ENCODE data around the gene RNF223. TPM values are rescaled to one million over a fixed set of nuclear protein-coding genes. Genes with fewer than 3 reads are reported as not detected.

RNF223 gene
- total and polyA plus RNA-seq, 2 experiments from 2014 or later, result 0.43 to 0.88 TPM

GRCh38 chr1:1043921-1044320 lies 30.2 kb downstream of the RNF223 start:
- Histone ChIP-seq H3K9me3 (ENCODE audit: low read depth) (no peaks in the 10 kb centered on the region), H3K4me1 (ENCODE audit: insufficient read depth) (peaks cover 14% of the 10 kb centered on the region), H3K27me3 (no peaks in the 10 kb centered on the region), H3K36me3 (replicated peaks; ENCODE audit: insufficient read depth, low read depth) (no peaks in the 10 kb centered on the region), H3K79me2 (no peaks in the 10 kb centered on the region), H2AFZ (no peak overlapping the region), H3K4me3 (no peak overlapping the region), H3K4me2 (no peak overlapping the region), H3K9me2 (replicated peaks; ENCODE audit: insufficient read depth) (no peaks in the 10 kb centered on the region), H3K27ac (no peak overlapping the region), H4K20me1 (ENCODE audit: insufficient read depth, poor library complexity, severe bottlenecking) (peaks cover 18% of the 10 kb centered on the region)
- WGBS (ENCODE audit: low lambda C conversion rate, missing lambda C conversion rate), result over 99% methylated on average over 33 of the region's 33 CpGs
- DNase-seq (ENCODE audit: low spot score), result no peak
- TF ChIP-seq EZH2 (IDR thresholded peaks at IDR 0.05; ENCODE audit: borderline replicate concordance) (no peak), CTCF (IDR thresholded peaks at IDR 0.05; ENCODE audit: poor library complexity) (no peak), EZH2phosphoT487 (IDR thresholded peaks at IDR 0.05; ENCODE audit: low read depth, severe bottlenecking, unreplicated experiment) (no peak)

- Histone ChIP-seq H3K27me3 (no peaks in the 10 kb centered on the region), H3K4me3 (no peak overlapping the region), H3K27ac (no peak overlapping the region), H3K9me3 (ENCODE audit: low read depth) (no peaks in the 10 kb centered on the region), H3K4me1 (ENCODE audit: insufficient read depth) (peaks cover 14% of the 10 kb centered on the region), H4K20me1 (ENCODE audit: insufficient read depth, poor library complexity, severe bottlenecking) (peaks cover 22% of the 10 kb centered on the region), H3K4me2 (no peak overlapping the region), H3K79me2 (no peaks in the 10 kb centered on the region), H2AFZ (no peak overlapping the region), H3K9me2 (replicated peaks; ENCODE audit: insufficient read depth) (no peaks in the 10 kb centered on the region), H3K36me3 (replicated peaks; ENCODE audit: insufficient read depth, low read depth) (no peaks in the 10 kb centered on the region)
- 98% methylated on average over 23 of the region's 27 CpGs for WGBS (ENCODE audit: low lambda C conversion rate, missing lambda C conversion rate)
- TF ChIP-seq EZH2phosphoT487 (IDR thresholded peaks at IDR 0.05; ENCODE audit: low read depth, severe bottlenecking, unreplicated experiment) (no peak), EZH2 (IDR thresholded peaks at IDR 0.05; ENCODE audit: borderline replicate concordance) (no peak), CTCF (IDR thresholded peaks at IDR 0.05; ENCODE audit: poor library complexity) (no peak)
- DNase-seq (ENCODE audit: low spot score), result no peak
Measured at GRCh38 chr1:1043411-1043810, 30.7 kb downstream of the RNF223 start.

- no peak for DNase-seq (ENCODE audit: low spot score)
- H3K4me1 ChIP-seq (ENCODE audit: insufficient read depth), result peaks cover 14% of the 10 kb centered on the region
- H3K27me3 ChIP-seq, result no peaks in the 10 kb centered on the region
- no peaks in the 10 kb centered on the region for H3K9me2 ChIP-seq (replicated peaks; ENCODE audit: insufficient read depth)
- H2AFZ ChIP-seq, result no peak overlapping the region
- no peaks in the 10 kb centered on the region for H3K9me3 ChIP-seq (ENCODE audit: low read depth)
- H3K4me3 ChIP-seq, result no peak overlapping the region
- 92% methylated on average over 8 of the region's 10 CpGs for WGBS (ENCODE audit: low lambda C conversion rate, missing lambda C conversion rate)
- TF ChIP-seq EZH2 (IDR thresholded peaks at IDR 0.05; ENCODE audit: borderline replicate concordance) (no peak), CTCF (IDR thresholded peaks at IDR 0.05; ENCODE audit: poor library complexity) (no peak), EZH2phosphoT487 (IDR thresholded peaks at IDR 0.05; ENCODE audit: low read depth, severe bottlenecking, unreplicated experiment) (no peak)
- peaks cover 28% of the 10 kb centered on the region for H4K20me1 ChIP-seq (ENCODE audit: insufficient read depth, poor library complexity, severe bottlenecking)
- no peak overlapping the region for H3K4me2 ChIP-seq
- peaks cover 4% of the 10 kb centered on the region for H3K79me2 ChIP-seq
- no peak overlapping the region for H3K27ac ChIP-seq
- H3K36me3 ChIP-seq (replicated peaks; ENCODE audit: insufficient read depth, low read depth), result no peaks in the 10 kb centered on the region
Measured at GRCh38 chr1:1042835-1043234, 31.3 kb downstream of the RNF223 start.

- Histone ChIP-seq H2AFZ (no peak overlapping the region), H3K79me2 (peaks cover 4% of the 10 kb centered on the region), H3K4me1 (ENCODE audit: insufficient read depth) (peaks cover 14% of the 10 kb centered on the region), H3K27ac (no peak overlapping the region), H4K20me1 (ENCODE audit: insufficient read depth, poor library complexity, severe bottlenecking) (peaks cover 35% of the 10 kb centered on the region), H3K36me3 (replicated peaks; ENCODE audit: insufficient read depth, low read depth) (no peaks in the 10 kb centered on the region), H3K9me2 (replicated peaks; ENCODE audit: insufficient read depth) (no peaks in the 10 kb centered on the region), H3K4me3 (no peak overlapping the region), H3K9me3 (ENCODE audit: low read depth) (no peaks in the 10 kb centered on the region), H3K27me3 (no peaks in the 10 kb centered on the region), H3K4me2 (no peak overlapping the region)
- TF ChIP-seq EZH2 (IDR thresholded peaks at IDR 0.05; ENCODE audit: borderline replicate concordance) (no peak), EZH2phosphoT487 (IDR thresholded peaks at IDR 0.05; ENCODE audit: low read depth, severe bottlenecking, unreplicated experiment) (no peak), CTCF (IDR thresholded peaks at IDR 0.05; ENCODE audit: poor library complexity) (no peak)
- DNase-seq (ENCODE audit: low spot score), result no peak
- WGBS (ENCODE audit: low lambda C conversion rate, missing lambda C conversion rate), result 95% methylated on average over 24 of the region's 25 CpGs
Measured at GRCh38 chr1:1041873-1042272, 32.2 kb downstream of the RNF223 start.
